Omental fat pad (tissue), 4 donors: ENCODE results near the gene COL4A6. TPM values are rescaled to one million over a fixed set of nuclear protein-coding genes. Genes with fewer than 3 reads are reported as not detected.
"Not testable (repeated sequence)": the region's sequence is repeated elsewhere in the genome, so short reads cannot be mapped to it uniquely, and the experiment has no call there.

ENCODE experiments used
- ATAC-seq: fragments of 150-250 bp; one replicate; pipeline ENCODE4 v1.9.1; 2016; ENCODE audit warnings: mild to moderate bottlenecking, moderate library complexity; ENCODE audit not compliant: low FRiP score
- DNase-seq: peaks from one replicate; pipeline ENCODE4 v3.0.0-alpha.2; 2019; ENCODE audit warnings: low spot score
- CTCF ChIP-seq, 3 donors: fragments of 450-650 bp; IDR thresholded peaks; one replicate each; pipeline ENCODE4 v1.5.1; 2016 to 2017; ENCODE audit warnings: antibody characterized with exemption in 3 of 3, mild to moderate bottlenecking in 3 of 3, moderate library complexity in 2 of 3
- total RNA-seq, 4 donors: library from RNA; depleted of rRNA; stranded (reverse); fragments of >200 nt; gene quantifications; one replicate each; pipeline ENCODE4 v1.1.0, GENCODE V29; 2016

The COL4A6 gene
- total RNA-seq: 1 to 10 TPM in 3 of 4 donors, under 1 TPM in 1; 0.38 to 4.5 (median 2.4) TPM

- no peak for DNase-seq
- TF ChIP-seq CTCF (IDR thresholded peaks at IDR 0.05): no peak
Observed at GRCh38 chrX:108438110-108438623, at the start of gene COL4A6. COL4A6 (minus strand) TSS chrX:108438422; CDS start chrX:108438196, 226 bp downstream.

GRCh38 chrX:108485960-108486359, 47.7 kb upstream of the COL4A6 start:
- TF ChIP-seq CTCF (IDR thresholded peaks at IDR 0.05): no peak
- ATAC-seq: no peak
- no peak for DNase-seq

More at GRCh38 chrX:108438110-108438623, at the start of gene COL4A6:
- peak; percentile 26 for ATAC-seq

- ATAC-seq (no peak), DNase-seq (no peak)
- no peak for TF ChIP-seq CTCF (IDR thresholded peaks at IDR 0.05)
Observed at GRCh38 chrX:108484251-108484650, 46.0 kb upstream of the COL4A6 start.

- not testable (repeated sequence) for ATAC-seq, DNase-seq
Observed at GRCh38 chrX:108481528-108481927, 43.3 kb upstream of the COL4A6 start.

GRCh38 chrX:108473979-108474378, 35.8 kb upstream of the COL4A6 start:
- no peak for DNase-seq
- no peak for TF ChIP-seq CTCF (IDR thresholded peaks at IDR 0.05)
- no peak for ATAC-seq

GRCh38 chrX:108468486-108468885, 30.3 kb upstream of the COL4A6 start:
- TF ChIP-seq CTCF (IDR thresholded peaks at IDR 0.05): no peak
- DNase-seq: no peak
- ATAC-seq: no peak

- no peak for ATAC-seq
- DNase-seq: no peak
- no peak for TF ChIP-seq CTCF (IDR thresholded peaks at IDR 0.05)
Observed at GRCh38 chrX:108464604-108465003, 26.4 kb upstream of the COL4A6 start.
